Nephron (organoid): ENCODE measurements around the gene SLC5A3.

ENCODE experiments used
- H3K27ac Mint-ChIP-seq, 3 experiments: 2 replicates each; pipeline ENCODE4 v1.8.0; 2020; ENCODE audit warnings: mixed read lengths in 3 of 3, mild to moderate bottlenecking in 2 of 3, moderate library complexity in 1 of 3
- H3K27me3 Mint-ChIP-seq: 2 replicates; pipeline ENCODE4 v1.8.0; 2021; ENCODE audit warnings: low read depth, mild to moderate bottlenecking, moderate library complexity, mixed read lengths
- H3K36me3 Mint-ChIP-seq: 2 replicates; pipeline ENCODE4 v1.8.0; 2020; ENCODE audit warnings: low read depth, mixed read lengths
- H3K4me1 Mint-ChIP-seq: 2 replicates; pipeline ENCODE4 v1.8.0; 2020; ENCODE audit warnings: mixed read lengths
- H3K4me3 Mint-ChIP-seq, 3 experiments: 2 replicates each; pipeline ENCODE4 v1.8.0; 2020; ENCODE audit warnings: mild to moderate bottlenecking in 3 of 3, mixed read lengths in 3 of 3, moderate library complexity in 2 of 3
- H3K9me3 Mint-ChIP-seq: 2 replicates; pipeline ENCODE4 v1.8.0; 2020; ENCODE audit warnings: mixed read lengths
- CTCF ChIP-seq, 3 experiments: fragments of 200-600 bp; sonication (generic); IDR thresholded peaks; one replicate each; pipeline ENCODE4 v1.5.0; 2021; ENCODE audit warnings: antibody characterized with exemption in 3 of 3; ENCODE audit not compliant: unreplicated experiment in 3 of 3

Gene SLC5A3

GRCh38 chr21:34042735-34043134 is 30.6 kb upstream of the SLC5A3 start:
- Mint-ChIP-seq H3K36me3 (no peaks in the 10 kb centered on the region), H3K4me1 (no peaks in the 10 kb centered on the region), H3K9me3 (no peaks in the 10 kb centered on the region), H3K27me3 (no peaks in the 10 kb centered on the region), H3K27ac (no peak overlapping the region), H3K4me3 (no peak overlapping the region)
- no peak for TF ChIP-seq CTCF (IDR thresholded peaks at IDR 0.05; ENCODE audit: unreplicated experiment in 3 of 3)

GRCh38 chr21:34043333-34043732 is 30.0 kb upstream of the SLC5A3 start:
- no peak for TF ChIP-seq CTCF (IDR thresholded peaks at IDR 0.05; ENCODE audit: unreplicated experiment in 3 of 3)
- Mint-ChIP-seq H3K9me3 (no peaks in the 10 kb centered on the region), H3K4me3 (no peak overlapping the region), H3K27me3 (no peaks in the 10 kb centered on the region), H3K36me3 (no peaks in the 10 kb centered on the region), H3K27ac (no peak overlapping the region), H3K4me1 (no peaks in the 10 kb centered on the region)

GRCh38 chr21:34046917-34047316 is 26.5 kb upstream of the SLC5A3 start:
- Mint-ChIP-seq H3K9me3 (peaks cover 3% of the 10 kb centered on the region), H3K4me1 (no peaks in the 10 kb centered on the region), H3K4me3 (no peak overlapping the region), H3K27me3 (no peaks in the 10 kb centered on the region), H3K27ac (no peak overlapping the region), H3K36me3 (no peaks in the 10 kb centered on the region)
- TF ChIP-seq CTCF (IDR thresholded peaks at IDR 0.05; ENCODE audit: unreplicated experiment in 3 of 3): no peak

GRCh38 chr21:34047835-34048234 is 25.5 kb upstream of the SLC5A3 start:
- TF ChIP-seq CTCF (IDR thresholded peaks at IDR 0.05; ENCODE audit: unreplicated experiment in 3 of 3): no peak
- no peaks in the 10 kb centered on the region for H3K36me3 Mint-ChIP-seq
- H3K27ac Mint-ChIP-seq: no peak overlapping the region
- H3K4me3 Mint-ChIP-seq: no peak overlapping the region
- H3K4me1 Mint-ChIP-seq: no peaks in the 10 kb centered on the region
- peaks cover 3% of the 10 kb centered on the region for H3K9me3 Mint-ChIP-seq
- H3K27me3 Mint-ChIP-seq: no peaks in the 10 kb centered on the region

GRCh38 chr21:34052171-34052570 is 21.2 kb upstream of the SLC5A3 start:
- Mint-ChIP-seq H3K9me3 (peaks cover 3% of the 10 kb centered on the region), H3K27me3 (peaks cover 3% of the 10 kb centered on the region), H3K4me1 (no peaks in the 10 kb centered on the region), H3K36me3 (no peaks in the 10 kb centered on the region), H3K27ac (no peak overlapping the region), H3K4me3 (no peak overlapping the region)
- no peak for TF ChIP-seq CTCF (IDR thresholded peaks at IDR 0.05; ENCODE audit: unreplicated experiment in 3 of 3)

GRCh38 chr21:34054259-34054658 is 19.1 kb upstream of the SLC5A3 start:
- H3K27ac Mint-ChIP-seq: no peak overlapping the region
- H3K4me3 Mint-ChIP-seq: no peak overlapping the region
- H3K36me3 Mint-ChIP-seq: no peaks in the 10 kb centered on the region
- H3K9me3 Mint-ChIP-seq: no peaks in the 10 kb centered on the region
- peaks cover 6% of the 10 kb centered on the region for H3K27me3 Mint-ChIP-seq
- no peaks in the 10 kb centered on the region for H3K4me1 Mint-ChIP-seq
- no peak for TF ChIP-seq CTCF (IDR thresholded peaks at IDR 0.05; ENCODE audit: unreplicated experiment in 3 of 3)
